SK-N-SH treated with all-trans-retinoic acid at 6 μM for 48 hours (cell line): ENCODE measurements around the gene MEPCE.

Experiments used
- CSDC2 ChIP-seq: fragments of 250-450 bp; sonication (Bioruptor Pico); IDR thresholded peaks from 2 replicates; pipeline ENCODE4 v1.5.0; 2020; ENCODE audit warnings: mild to moderate bottlenecking, moderate library complexity
- ISL1 ChIP-seq: fragments of 250-450 bp; sonication (Bioruptor Pico); IDR thresholded peaks from 2 replicates; pipeline ENCODE4 v2.1.2; 2022; ENCODE audit warnings: mild to moderate bottlenecking, moderate library complexity
- ZFP3 ChIP-seq: fragments of 250-450 bp; sonication (Bioruptor Pico); IDR thresholded peaks from 2 replicates; pipeline ENCODE4 v1.5.0; 2020; ENCODE audit warnings: mild to moderate bottlenecking, moderate library complexity
- ZFP30 ChIP-seq: fragments of 450-650 bp; formaldehyde crosslinking; IDR thresholded peaks from 2 replicates; pipeline ENCODE4 v1.5.0; 2022; ENCODE audit warnings: mild to moderate bottlenecking, moderate library complexity
- ZNF70 ChIP-seq: fragments of 450-650 bp; formaldehyde crosslinking; IDR thresholded peaks from 2 replicates; pipeline ENCODE4 v1.5.0; 2020; ENCODE audit warnings: mild to moderate bottlenecking, moderate library complexity
- TF ChIP-seq, protein P1 (sequence below): fragments of 250-450 bp; sonication (Bioruptor Pico); IDR thresholded peaks from 2 replicates; pipeline ENCODE4 v1.5.0; 2020; ENCODE audit warnings: mild to moderate bottlenecking, moderate library complexity

DNA sequence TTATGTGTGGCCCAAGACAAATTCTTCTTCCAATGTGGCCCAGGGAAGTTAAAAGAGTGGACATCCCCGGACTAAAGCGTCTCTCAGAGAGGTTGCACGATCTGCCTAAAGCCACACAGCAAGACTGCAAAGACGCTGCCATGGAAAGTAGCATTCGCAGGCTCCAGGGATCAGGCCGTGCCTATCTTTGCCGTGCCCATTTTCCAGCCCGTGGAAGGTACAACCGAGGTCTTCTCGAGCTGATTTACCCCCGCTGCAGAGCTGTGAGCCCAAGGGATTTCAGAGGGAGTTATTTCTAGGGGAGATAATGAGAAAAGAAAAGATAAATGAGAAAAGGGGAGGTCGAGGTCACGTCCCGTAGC lies 53.1 kb downstream of the MEPCE start:
- TF ChIP-seq, protein P1, sequence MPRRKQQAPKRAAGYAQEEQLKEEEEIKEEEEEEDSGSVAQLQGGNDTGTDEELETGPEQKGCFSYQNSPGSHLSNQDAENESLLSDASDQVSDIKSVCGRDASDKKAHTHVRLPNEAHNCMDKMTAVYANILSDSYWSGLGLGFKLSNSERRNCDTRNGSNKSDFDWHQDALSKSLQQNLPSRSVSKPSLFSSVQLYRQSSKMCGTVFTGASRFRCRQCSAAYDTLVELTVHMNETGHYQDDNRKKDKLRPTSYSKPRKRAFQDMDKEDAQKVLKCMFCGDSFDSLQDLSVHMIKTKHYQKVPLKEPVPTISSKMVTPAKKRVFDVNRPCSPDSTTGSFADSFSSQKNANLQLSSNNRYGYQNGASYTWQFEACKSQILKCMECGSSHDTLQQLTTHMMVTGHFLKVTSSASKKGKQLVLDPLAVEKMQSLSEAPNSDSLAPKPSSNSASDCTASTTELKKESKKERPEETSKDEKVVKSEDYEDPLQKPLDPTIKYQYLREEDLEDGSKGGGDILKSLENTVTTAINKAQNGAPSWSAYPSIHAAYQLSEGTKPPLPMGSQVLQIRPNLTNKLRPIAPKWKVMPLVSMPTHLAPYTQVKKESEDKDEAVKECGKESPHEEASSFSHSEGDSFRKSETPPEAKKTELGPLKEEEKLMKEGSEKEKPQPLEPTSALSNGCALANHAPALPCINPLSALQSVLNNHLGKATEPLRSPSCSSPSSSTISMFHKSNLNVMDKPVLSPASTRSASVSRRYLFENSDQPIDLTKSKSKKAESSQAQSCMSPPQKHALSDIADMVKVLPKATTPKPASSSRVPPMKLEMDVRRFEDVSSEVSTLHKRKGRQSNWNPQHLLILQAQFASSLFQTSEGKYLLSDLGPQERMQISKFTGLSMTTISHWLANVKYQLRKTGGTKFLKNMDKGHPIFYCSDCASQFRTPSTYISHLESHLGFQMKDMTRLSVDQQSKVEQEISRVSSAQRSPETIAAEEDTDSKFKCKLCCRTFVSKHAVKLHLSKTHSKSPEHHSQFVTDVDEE (CRISPR knock-in tag), result no peak
- no peak for TF ChIP-seq ZNF70 (CRISPR knock-in tag)
- no peak for TF ChIP-seq CSDC2 (CRISPR knock-in tag)
- no peak for TF ChIP-seq ZFP3
- no peak for TF ChIP-seq ZFP30 (CRISPR knock-in tag)
- no peak for TF ChIP-seq ISL1 (CRISPR knock-in tag)
